SU-DHL-6 (cell line): ENCODE data around the gene CDH23.

Source experiments
- EZH2phosphoT487 ChIP-seq: fragments of 200-600 bp; sonication (generic), shearing (Covaris generic); conservative IDR thresholded peaks from 2 replicates; pipeline ENCODE4 v1.6.1; 2018; ENCODE audit warnings: mild to moderate bottlenecking, antibody characterized with exemption, low read length, moderate library complexity, mixed read lengths
- TF ChIP-seq, protein P1 (sequence below): fragments of 200-600 bp; sonication (generic); IDR thresholded peaks from one replicate; pipeline ENCODE4 v1.5.1; 2017; ENCODE audit warnings: antibody characterized with exemption, mild to moderate bottlenecking, low read length, moderate library complexity; ENCODE audit not compliant: insufficient read depth, poor library complexity, severe bottlenecking

DNA sequence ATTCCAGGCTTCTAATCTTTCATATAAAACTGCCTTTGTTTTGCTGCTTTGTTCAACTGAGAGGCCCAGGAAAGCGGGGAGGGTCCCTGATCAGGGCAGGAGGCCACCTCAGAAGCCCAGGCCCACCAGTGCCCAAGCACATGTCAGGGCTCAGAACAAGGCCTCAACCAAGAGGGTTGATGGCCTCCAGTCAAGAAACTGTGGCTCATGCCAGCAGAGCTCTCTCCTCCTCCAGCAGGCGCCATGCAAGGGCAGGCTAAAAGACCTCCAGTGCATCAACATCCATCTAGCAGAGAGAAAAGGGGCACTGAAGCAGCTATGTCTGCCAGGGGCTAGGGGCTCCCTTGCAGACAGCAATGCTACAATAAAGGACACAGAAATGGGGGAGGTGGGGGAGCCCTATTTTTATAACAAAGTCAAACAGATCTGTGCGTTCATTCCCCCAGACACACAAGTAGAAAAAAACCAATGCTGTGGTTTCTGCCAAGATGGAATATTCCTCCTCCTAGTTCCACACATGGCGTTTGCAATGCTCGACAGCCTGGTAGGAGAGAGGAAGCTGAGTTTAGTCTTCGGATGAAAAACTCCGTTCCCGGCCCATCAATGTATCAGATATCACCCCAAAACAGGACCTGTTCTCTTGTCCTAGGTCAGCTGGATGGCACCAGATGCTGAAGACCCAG lies 420.4 kb downstream of the CDH23 start:
- TF ChIP-seq, protein P1, sequence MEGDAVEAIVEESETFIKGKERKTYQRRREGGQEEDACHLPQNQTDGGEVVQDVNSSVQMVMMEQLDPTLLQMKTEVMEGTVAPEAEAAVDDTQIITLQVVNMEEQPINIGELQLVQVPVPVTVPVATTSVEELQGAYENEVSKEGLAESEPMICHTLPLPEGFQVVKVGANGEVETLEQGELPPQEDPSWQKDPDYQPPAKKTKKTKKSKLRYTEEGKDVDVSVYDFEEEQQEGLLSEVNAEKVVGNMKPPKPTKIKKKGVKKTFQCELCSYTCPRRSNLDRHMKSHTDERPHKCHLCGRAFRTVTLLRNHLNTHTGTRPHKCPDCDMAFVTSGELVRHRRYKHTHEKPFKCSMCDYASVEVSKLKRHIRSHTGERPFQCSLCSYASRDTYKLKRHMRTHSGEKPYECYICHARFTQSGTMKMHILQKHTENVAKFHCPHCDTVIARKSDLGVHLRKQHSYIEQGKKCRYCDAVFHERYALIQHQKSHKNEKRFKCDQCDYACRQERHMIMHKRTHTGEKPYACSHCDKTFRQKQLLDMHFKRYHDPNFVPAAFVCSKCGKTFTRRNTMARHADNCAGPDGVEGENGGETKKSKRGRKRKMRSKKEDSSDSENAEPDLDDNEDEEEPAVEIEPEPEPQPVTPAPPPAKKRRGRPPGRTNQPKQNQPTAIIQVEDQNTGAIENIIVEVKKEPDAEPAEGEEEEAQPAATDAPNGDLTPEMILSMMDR: no peak
- no peak for TF ChIP-seq EZH2phosphoT487
